ENCODE data around the gene KRTAP5-9.

The KRTAP5-9 gene

GRCh38 chr11:71565263-71565662 lies 17.0 kb downstream of the KRTAP5-9 start, which contains the start of gene KRTAP5-10:
KRTAP5-10 (plus strand) TSS chr11:71565563; CDS start chr11:71565588, 25 bp downstream.
- TF ChIP-seq TAF1 (IDR thresholded peaks at IDR 0.05; ENCODE audit: low read depth) (no peak), CREB1 (IDR thresholded peaks at IDR 0.05; ENCODE audit: low read depth) (no peak), REST (IDR thresholded peaks at IDR 0.05; ENCODE audit: low read depth) (no peak), RAD21 (IDR thresholded peaks at IDR 0.05; ENCODE audit: low read depth) (no peak), NFIC (IDR thresholded peaks at IDR 0.05) (no peak), TCF12 (IDR thresholded peaks at IDR 0.05; ENCODE audit: low read depth) (no peak), CEBPB (IDR thresholded peaks at IDR 0.05) (no peak), ZBTB7A (IDR thresholded peaks at IDR 0.05; ENCODE audit: low read depth) (no peak), FOXM1 (IDR thresholded peaks at IDR 0.05; ENCODE audit: borderline replicate concordance, low read depth) (no peak), USF1 (IDR thresholded peaks at IDR 0.05) (no peak), EP300 (IDR thresholded peaks at IDR 0.05; ENCODE audit: borderline replicate concordance) (no peak), EGR1 (IDR thresholded peaks at IDR 0.05) (no peak), MAX (IDR thresholded peaks at IDR 0.05) (no peak), YY1 (IDR thresholded peaks at IDR 0.05; ENCODE audit: low read depth) (no peak), TEAD4 (IDR thresholded peaks at IDR 0.05) (no peak)

- TF ChIP-seq USF1 (IDR thresholded peaks at IDR 0.05) (no peak), ZBTB7A (IDR thresholded peaks at IDR 0.05; ENCODE audit: low read depth) (no peak), CEBPB (IDR thresholded peaks at IDR 0.05) (no peak), YY1 (IDR thresholded peaks at IDR 0.05; ENCODE audit: low read depth) (no peak), EGR1 (IDR thresholded peaks at IDR 0.05) (no peak), TCF12 (IDR thresholded peaks at IDR 0.05; ENCODE audit: low read depth) (no peak), MAX (IDR thresholded peaks at IDR 0.05) (no peak), RAD21 (IDR thresholded peaks at IDR 0.05; ENCODE audit: low read depth) (no peak), CREB1 (IDR thresholded peaks at IDR 0.05; ENCODE audit: low read depth) (no peak), FOXM1 (IDR thresholded peaks at IDR 0.05; ENCODE audit: borderline replicate concordance, low read depth) (no peak), NFIC (IDR thresholded peaks at IDR 0.05) (no peak)
Observed at GRCh38 chr11:71566081-71566620, 17.9 kb downstream of the KRTAP5-9 start.

GRCh38 chr11:71568704-71569349 lies 20.6 kb downstream of the KRTAP5-9 start:
- TF ChIP-seq EGR1 (IDR thresholded peaks at IDR 0.05) (no peak), USF1 (IDR thresholded peaks at IDR 0.05) (no peak), EP300 (IDR thresholded peaks at IDR 0.05; ENCODE audit: borderline replicate concordance) (no peak)

GRCh38 chr11:71572811-71573210 lies 24.6 kb downstream of the KRTAP5-9 start:
- no peak for TF ChIP-seq ZBTB7A (IDR thresholded peaks at IDR 0.05; ENCODE audit: low read depth)
- TF ChIP-seq MAX (IDR thresholded peaks at IDR 0.05) = no peak
- TF ChIP-seq CEBPB (IDR thresholded peaks at IDR 0.05) = no peak
- no peak for TF ChIP-seq TEAD4 (IDR thresholded peaks at IDR 0.05)
- TF ChIP-seq EP300 (IDR thresholded peaks at IDR 0.05; ENCODE audit: borderline replicate concordance) = no peak
- no peak for TF ChIP-seq YY1 (IDR thresholded peaks at IDR 0.05; ENCODE audit: low read depth)
- TF ChIP-seq CREB1 (IDR thresholded peaks at IDR 0.05; ENCODE audit: low read depth) = no peak
- TF ChIP-seq USF1 (IDR thresholded peaks at IDR 0.05) = no peak
- TF ChIP-seq TAF1 (IDR thresholded peaks at IDR 0.05; ENCODE audit: low read depth) = no peak
- TF ChIP-seq TCF12 (IDR thresholded peaks at IDR 0.05; ENCODE audit: low read depth) = no peak
- no peak for TF ChIP-seq EGR1 (IDR thresholded peaks at IDR 0.05)
- TF ChIP-seq NFIC (IDR thresholded peaks at IDR 0.05) = no peak

- no peak for TF ChIP-seq EGR1 (IDR thresholded peaks at IDR 0.05)
- no peak for TF ChIP-seq CEBPB (IDR thresholded peaks at IDR 0.05)
- no peak for TF ChIP-seq TAF1 (IDR thresholded peaks at IDR 0.05; ENCODE audit: low read depth)
- TF ChIP-seq TCF12 (IDR thresholded peaks at IDR 0.05; ENCODE audit: low read depth) = no peak
- no peak for TF ChIP-seq NFIC (IDR thresholded peaks at IDR 0.05)
- no peak for TF ChIP-seq FOXM1 (IDR thresholded peaks at IDR 0.05; ENCODE audit: borderline replicate concordance, low read depth)
- TF ChIP-seq YY1 (IDR thresholded peaks at IDR 0.05; ENCODE audit: low read depth) = no peak
- TF ChIP-seq MAX (IDR thresholded peaks at IDR 0.05) = no peak
- TF ChIP-seq REST (IDR thresholded peaks at IDR 0.05; ENCODE audit: low read depth) = no peak
Observed at GRCh38 chr11:71574418-71574817, 26.2 kb downstream of the KRTAP5-9 start.
